GM19025 (cell line): ENCODE measurements around the gene PDE4D.
A peak's percentile ranks its signal among the peaks of the same experiment; 100 is the strongest.
"Not testable (repeated sequence)": the region's sequence is repeated elsewhere in the genome, so short reads cannot be mapped to it uniquely, and the experiment has no call there.

Experiments used
- ATAC-seq: cut with Tn5 transposase; IDR thresholded peaks from one replicate; pipeline ENCODE4 v1.9.1; 2021; ENCODE audit warnings: mild to moderate bottlenecking, low read depth, moderate library complexity; ENCODE audit not compliant: unreplicated experiment

Gene PDE4D

DNA sequence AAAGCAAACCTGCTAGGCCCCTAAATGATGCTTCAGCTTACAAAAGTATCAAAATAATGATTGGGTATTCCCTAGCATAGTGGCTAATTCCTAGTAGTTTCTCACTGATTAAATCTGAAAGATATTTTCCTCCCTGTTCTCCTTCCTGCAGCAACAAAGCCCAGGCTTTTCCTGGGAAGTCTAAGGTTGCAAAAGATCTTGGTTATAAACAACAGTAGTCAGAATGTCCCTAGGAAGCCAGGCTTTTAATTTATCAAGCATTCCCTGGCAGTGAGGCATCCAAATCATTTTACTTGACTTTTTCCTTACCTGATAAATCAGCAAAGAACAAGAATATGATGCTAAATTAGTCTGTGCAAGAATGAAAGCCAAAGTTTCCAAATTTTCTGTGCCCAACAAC is 272.0 kb downstream of the PDE4D start:
- no peak for ATAC-seq

DNA sequence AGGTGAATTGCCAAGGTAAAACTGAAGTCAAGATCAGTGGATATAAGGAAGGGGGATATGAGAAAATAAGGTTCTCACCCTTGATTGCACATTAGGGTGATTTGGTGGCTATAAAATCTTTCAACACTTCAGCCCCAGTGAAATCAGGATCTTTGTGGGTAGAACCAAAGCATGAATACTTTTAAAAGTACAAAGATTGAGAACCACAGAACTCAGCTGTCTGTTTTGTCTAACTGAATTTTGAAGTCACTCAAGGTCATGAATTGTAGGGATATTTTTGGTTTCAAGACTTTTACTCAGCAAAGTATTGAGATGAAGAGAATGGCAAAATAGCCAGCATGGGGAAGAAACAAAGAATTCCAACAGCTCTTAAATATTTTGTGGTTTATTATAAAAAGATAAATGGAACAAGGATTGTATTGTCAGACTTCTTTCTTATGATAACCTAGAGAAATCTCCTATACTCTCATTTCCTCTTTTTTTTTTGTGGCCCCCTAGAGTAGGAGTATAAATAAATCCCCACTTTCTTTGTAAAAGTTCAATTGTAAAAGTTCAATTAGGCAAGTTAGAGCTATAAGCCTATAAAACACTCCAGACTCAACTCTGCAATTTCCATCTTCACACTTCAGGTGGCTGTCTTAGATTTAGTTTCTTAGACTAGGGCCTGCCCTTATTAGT is 272.9 kb downstream of the PDE4D start:
- ATAC-seq, result no peak

DNA sequence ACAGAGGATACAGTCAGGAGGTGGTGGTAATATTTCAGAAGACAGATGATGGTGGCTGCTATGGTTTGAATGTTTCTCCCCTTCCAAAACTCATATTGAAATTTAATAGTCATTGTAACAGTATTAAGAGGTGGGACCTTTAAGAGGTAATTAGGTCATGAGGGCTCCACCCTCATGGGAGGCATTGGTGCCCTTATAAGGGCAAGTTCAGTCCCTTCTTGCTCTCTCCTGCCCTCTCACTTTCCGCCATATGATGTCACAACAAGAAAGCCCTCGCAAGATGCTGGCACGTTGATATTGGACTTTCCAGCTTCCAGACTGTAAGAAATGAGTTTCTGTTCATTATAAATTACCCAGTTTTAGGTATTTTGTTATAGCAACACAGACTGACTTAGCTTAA is 274.9 kb downstream of the PDE4D start:
- ATAC-seq, result no peak

DNA sequence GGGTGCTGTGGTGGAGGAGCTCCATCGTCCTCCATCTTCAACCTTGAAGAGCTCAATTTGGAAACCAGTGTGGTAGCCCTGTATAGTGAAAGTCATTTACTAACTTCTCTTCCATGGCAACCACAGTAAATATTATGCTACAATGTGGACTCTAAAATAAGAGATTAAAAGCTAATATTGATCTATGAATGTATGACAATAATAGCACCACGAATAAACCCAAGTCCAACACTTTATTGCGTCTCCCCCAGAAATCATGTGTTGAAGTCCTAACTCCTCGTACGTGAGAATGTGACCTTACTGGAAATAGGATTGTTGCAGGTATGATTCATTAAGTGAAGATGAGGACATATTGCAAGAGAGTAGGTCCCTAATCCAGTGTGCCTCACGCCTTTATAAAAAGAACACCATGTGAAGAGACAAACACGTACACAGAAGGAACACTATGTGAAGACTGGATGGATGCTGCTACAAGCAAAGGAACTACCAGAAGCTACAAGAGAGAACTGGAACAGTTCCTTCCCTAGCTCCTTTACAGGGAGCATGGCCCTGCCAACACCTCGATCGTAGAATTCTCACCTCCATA is 276.2 kb downstream of the PDE4D start:
- ATAC-seq, result no peak

DNA sequence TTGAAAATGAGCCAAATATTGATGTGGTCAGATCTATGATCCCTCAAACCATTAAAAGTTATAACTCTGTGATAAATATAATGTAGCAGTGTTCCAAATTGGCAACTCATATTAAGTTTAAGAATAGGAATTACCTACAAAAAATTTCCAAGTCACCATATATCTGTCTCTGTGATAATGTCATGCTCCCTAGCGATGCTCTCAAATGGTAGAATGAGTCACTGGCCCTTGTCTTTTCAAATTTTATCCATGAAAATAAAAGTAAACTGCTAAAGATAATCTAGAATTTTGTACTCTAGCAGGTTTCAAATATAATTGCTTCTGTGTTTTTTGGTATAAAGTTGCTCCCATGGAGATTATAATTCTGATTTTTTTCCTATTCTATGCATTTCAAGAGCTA is 277.1 kb downstream of the PDE4D start:
- ATAC-seq, result no peak

DNA sequence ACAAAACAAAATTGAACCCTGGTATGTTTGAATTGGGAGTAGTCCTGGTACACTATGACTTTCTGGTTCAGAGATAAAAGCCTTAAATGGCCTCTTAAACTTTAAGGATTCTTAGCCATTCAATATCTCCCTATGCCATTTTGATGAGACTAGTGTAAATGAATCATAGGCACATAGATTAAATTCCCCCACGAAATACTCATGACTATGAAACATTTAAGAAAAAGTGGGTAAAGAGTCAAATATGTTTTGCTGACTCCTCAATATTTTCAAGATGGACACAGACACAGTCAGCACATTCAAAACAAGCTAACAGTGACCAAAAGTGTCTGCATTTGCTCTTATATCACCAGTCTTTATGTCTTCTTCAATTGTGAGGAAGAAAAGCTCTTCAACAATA is 278.3 kb downstream of the PDE4D start:
- ATAC-seq, result no peak

DNA sequence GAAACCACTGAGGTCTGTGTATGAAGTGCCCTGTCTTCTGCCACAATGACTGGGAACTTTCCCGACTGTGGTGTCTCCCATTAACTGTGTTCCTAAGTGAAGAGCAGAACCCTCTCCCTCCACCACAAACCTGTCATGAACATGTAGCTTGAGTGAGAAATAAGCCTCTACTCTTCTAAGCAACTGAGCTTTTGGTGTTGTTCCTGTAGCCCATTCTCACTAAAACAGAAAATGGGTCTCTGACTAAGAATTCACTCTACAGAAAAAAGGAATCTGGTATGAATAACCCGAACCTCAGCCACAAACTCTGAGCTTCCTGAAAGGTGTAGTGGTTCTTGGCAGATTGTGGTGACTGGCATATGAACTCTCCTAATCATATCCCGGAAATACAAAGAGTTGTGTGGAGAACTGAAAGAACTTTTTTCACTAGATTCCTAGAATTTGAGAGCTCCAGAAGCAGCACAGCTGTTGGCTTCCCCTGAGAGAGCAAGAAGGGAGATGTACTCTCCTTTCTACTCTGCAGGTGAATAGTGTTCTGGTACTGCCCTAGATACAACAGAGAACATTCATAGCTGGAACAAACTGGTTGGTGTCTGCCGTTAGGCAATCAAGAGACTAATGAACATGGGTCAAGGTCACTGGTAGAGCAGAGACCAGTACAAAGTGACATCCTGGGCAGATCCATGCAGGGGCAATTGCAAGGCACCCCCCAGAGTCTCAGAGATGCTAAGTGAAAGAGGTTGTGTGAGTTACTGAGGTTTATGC is 283.8 kb downstream of the PDE4D start:
- no peak for ATAC-seq

DNA sequence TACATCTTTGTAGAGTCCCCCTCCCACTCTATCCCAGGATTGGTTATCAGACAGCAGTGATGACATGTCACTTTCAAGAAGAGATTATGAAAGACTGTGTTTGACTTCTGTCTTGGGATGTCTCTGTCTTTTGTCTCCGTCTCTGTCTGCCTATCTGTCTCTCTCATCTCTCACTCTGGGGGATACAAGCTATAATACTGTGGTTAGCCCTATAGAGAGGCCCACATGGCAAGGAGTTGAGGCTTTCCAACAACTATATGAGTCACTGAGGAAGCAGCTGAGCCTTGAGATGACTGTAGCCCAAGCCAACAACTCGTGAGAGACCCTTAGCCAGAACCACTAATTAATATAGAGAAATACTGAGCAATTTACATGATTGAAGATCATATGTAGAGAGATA is 284.8 kb downstream of the PDE4D start:
- no peak for ATAC-seq

DNA sequence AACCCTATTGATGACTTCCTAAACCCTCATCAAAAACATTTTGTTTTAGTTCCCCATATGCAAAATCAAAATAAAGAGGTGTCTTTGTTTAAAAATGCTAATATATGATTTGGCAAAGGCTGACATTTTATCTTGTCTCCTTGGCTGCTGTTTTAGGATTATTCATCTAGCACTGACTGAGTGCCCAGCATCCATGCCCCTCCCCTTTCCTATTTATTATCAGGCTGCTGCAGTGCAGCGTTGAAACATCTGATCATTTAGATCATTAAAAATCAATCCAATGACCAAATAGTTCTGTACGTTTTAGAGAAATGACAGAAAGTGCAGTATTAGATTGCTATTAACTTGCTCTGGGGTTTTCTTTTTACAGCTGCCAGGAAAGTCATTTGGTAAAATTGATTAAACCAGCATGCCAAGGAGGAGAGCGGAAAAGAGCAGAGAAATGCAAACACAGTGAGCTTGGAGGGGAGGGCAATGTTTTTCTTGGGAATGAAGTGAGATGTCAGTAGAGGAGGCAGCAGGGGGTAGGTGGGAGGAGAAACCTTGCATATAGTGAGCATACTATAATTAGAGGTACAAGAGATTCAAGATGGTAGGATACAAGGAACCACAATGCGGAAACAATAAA is 286.3 kb downstream of the PDE4D start:
- ATAC-seq, result no peak

DNA sequence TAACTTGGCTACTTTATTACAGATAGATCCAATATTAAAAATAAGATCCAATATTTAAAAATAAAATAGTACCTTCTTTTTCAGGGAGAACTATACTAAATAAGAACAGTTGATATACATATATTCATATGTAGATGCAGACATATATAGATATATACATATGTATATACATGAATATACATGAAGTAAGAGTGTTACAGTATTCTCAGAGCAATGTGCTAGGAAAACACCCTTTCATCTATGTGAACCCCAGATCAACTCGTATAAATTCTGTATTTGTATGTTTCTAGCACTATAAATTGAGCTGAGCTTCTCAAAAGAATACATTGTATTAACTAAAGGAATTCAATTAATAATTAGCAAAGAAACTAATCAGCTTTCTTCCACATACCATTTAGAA is 287.6 kb downstream of the PDE4D start:
- ATAC-seq, result no peak

DNA sequence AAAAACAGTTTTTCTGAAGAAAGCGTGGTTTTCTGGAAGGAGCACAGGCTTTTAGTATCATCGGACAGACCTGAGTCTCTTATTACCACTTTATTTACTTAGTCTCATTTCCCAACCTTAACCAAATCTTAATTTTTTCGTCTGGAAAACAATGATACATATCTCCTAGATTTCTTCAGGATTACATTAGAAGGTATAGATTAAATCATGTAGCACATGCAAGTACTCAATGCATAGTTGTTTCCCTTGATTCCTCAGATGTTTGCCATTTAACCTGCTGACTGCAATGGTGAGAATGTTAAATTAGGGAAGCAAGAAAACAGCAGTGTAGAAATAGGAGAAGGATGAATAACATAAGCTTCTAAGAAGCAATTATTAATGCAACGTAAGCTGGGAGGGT is 289.4 kb downstream of the PDE4D start:
- ATAC-seq, result no peak

DNA sequence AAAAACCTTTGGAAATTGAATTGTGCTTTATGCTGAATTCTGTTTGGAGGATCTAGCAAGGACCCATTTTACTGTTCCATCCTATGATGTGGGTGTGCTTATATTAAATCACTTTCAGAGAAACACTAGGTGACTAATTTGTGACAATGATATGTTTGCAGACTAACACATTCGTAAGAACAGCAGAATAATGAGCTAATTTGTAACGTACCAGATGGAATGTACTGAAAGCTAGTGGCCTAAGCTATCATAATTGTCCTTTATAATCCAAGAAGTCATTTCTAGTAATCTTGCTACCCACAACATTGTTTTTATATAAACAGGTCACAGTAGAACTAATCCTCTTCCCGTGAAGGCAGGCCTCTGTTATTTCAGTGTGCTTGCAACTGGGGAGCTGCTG is 292.5 kb downstream of the PDE4D start:
- no peak for ATAC-seq

DNA sequence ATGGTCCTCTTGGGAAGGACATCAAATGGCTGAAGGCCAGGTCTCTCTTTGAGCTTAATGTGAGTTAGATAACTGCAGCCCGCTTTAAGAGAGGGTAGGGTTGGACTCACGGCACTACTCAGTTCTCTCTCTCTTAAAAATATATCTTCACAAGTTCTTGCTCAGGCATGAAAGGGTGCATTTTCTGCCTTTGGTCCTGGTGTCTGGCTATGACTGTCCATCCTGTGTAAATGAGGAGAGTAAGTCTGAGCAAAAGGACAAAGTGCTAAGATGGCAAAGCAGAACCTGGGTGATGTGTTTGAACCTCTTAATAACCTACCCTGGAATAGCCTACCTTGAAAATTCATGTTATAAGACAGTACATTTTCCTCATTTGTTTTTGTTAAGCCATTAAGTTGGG is 293.4 kb downstream of the PDE4D start:
- ATAC-seq, result no peak

DNA sequence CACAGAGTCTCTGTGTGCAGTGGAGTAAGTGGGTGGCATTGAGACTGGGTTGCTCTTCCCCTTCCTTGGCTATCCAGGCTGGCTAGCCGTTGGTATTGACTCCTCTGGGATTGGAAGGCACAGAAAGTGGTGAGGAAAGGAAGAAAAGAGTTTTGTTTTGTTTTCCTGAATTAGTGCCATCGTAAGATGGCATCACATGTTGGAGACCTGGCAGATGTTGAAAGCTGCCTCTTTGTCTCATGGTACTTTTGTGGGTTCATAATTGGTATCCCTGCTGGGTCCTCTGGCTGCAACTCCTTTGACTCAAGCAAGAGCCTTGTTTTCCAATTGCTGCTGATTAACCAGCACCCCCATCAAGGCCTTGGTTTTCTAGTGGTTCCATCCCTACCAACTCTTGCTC is 293.8 kb downstream of the PDE4D start:
- no peak for ATAC-seq

DNA sequence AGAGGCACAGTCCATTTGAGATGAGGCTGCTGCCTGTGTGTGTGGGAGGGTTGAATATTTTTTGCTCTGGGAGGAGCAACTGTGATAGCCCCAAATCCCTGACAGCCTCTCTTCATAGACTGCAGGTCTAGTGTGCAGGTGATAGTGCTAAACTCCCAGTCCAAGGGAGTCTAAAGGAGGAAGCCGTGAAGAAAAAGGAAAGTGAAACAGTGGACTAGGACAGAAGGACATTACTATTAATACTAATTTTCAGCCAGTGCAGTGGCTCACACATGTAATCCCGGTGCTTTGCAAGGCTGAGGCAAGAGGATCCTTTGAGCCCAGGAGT is 295.0 kb downstream of the PDE4D start:
- ATAC-seq, result peak; percentile 63

DNA sequence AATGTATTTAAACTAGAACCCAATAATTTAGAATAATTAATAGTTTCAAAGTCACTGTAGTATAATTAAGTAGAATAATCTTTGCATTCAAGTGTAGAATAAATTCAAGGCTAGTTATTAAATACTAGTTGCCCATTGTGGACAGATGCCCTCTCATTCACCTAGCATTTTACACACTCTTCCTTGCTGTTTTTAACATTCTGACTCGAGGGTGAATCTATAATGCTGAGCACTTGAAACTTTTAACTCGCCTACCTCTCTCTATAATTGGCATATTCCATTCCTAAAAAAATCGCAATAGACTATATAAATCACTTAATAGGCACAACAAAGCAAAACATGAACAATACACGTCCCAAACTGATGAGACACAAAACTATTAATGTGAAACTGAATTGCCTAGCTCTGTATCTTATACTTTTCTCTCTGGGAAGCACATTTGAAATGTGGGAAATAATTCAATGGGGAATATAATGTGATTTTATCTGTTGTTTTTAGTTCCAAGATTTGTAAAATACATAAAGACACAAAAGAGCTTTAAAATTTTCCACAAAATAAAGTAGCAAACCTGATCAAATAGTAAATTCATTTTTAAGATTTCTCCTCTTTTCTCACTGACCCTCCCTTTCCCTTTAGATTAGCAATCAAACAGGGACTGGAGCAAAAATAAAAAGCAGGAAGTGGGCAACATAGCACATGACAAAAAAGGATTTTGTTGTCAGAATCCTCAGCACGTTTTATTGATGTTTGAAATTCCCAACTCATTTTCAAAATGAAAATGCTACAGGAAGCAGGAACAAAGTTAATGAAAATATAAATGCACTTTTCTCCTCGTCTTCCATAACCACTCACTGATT is 295.6 kb downstream of the PDE4D start:
- no peak for ATAC-seq

DNA sequence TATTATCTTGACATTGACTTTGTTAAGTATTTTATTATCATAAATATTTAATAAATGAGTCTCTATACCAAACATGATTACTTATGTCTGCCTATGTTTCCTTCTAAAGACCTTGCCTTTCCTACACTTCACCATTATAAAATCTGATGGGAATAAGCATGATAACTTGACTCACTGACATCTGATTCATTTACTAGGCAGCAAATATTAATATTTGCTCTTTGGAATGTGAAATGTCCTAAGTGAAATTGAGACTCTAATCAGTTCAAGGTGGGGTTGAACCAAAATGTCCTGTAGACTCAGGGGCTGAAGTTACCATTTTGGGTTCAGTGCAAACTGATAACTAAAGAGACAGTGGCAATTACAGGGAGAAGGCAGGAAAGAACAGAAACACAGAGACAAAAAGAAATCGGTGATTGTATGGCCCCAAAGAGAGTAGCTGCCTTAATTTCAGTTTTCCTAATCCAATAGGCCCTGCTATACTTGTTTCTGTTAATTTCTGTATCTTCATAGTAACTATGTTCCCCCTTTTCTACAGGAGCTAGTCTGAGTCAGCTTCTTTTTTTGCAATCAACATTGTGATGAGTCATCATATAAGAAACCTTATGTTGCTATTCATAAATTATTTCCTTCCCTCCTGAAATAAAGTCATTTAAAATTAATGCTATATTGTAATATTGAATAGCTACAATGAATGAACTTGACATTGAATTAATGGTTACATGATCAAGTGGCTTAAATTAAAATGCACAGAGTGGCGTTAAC is 296.8 kb downstream of the PDE4D start:
- ATAC-seq, result no peak

DNA sequence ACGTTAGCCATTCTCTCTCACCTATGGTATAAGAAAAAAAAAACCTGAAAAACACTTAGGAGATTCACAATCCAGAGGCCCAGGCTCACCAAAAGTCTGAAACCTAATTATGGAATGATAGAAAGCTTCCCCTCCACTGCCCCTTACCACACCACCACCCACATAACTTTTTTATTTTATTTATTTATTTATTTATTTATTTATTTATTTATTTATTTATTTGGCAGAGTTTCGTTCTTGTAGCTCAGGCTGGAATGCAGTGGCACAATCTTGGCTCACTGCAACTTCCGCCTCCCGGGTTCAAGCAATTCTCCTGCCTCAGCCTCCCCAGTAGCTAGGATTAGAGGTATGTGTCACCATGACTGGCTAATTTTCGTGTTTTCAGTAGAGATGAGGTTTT is 299.4 kb downstream of the PDE4D start:
- not testable (repeated sequence) for ATAC-seq

DNA sequence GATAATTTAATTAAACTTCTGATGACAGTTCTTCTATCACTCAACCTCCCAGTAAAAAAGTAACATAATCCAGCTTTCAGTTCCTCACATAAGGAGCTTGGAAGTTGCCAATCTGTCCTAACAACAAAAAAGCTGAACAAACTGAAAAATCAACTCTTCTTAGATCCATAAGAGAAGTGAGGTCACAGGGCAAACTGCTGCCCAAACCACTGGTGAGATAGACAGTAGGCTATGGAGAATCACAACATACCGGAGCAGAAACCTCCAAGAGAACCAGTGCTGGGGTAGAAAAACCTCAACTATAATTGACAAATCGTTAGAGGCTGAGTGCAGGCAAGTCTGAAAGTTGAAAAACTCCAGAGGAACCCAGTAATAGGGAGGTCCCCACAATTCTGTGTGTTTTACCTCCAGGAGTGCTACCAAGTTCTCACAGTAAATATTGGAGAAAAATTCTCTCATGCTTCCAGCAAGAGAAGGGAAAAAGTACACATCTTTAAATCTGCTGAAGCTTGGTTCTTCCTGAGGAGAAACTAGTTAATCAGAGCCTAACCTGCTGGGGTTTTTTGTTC is 300.0 kb downstream of the PDE4D start:
- no peak for ATAC-seq

DNA sequence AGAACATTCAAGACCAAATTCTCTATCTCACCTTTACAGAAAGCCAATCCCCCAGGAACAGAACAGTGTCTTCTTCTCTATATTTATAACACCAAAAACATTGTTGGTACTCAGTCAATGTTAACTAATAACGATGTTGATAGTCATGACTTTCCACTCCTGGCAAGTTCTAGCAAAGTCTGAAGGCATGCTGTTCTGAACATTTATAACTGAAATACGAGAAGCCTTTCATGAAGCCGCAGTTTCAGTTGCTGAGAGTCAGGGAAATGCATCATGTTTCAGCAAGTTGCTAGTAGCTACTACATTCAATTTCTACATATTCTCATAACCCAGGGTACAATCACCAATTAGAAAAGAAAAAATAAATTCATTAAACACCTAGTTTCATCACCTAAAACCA is 301.4 kb downstream of the PDE4D start:
- no peak for ATAC-seq
